Amniotic stem cell (primary cell): ENCODE data around the gene CREG1.
A peak's percentile ranks its signal among the peaks of the same experiment; 100 is the strongest.
"Not testable (repeated sequence)": the region's sequence is repeated elsewhere in the genome, so short reads cannot be mapped to it uniquely, and the experiment has no call there.

Experiments
- DNase-seq: peaks from one replicate; lab custom pipeline; 2025; lab: John Stamatoyannopoulos, UW

Gene CREG1

GRCh38 chr1:167564612-167565270 lies 11.2 kb upstream of the CREG1 start:
- no peak for DNase-seq

GRCh38 chr1:167563579-167564246 lies 10.2 kb upstream of the CREG1 start:
- DNase-seq: no peak

- no peak for DNase-seq
These were observed 9.1 kb upstream of the CREG1 start for GRCh38 chr1:167562702-167563101.

- no peak for DNase-seq
These were observed 8.2 kb upstream of the CREG1 start for GRCh38 chr1:167561753-167562152.

- DNase-seq: peak; percentile 37
These were observed 2.6 kb upstream of the CREG1 start for GRCh38 chr1:167555971-167556714.

- DNase-seq: not testable (repeated sequence)
These were observed 1.5 kb upstream of the CREG1 start for GRCh38 chr1:167555072-167555471.

GRCh38 chr1:167554028-167554779 lies 642 bp upstream of the CREG1 start:
- DNase-seq: no peak

- no peak for DNase-seq
These were observed 2.2 kb downstream of the CREG1 start for GRCh38 chr1:167551362-167551761.

- no peak for DNase-seq
These were observed 5.3 kb downstream of the CREG1 start for GRCh38 chr1:167548059-167548932.

- DNase-seq: no peak
These were observed 6.6 kb downstream of the CREG1 start for GRCh38 chr1:167546935-167547334.

- no peak for DNase-seq
These were observed 8.2 kb downstream of the CREG1 start for GRCh38 chr1:167545349-167545748.

- no peak for DNase-seq
These were observed 9.0 kb downstream of the CREG1 start for GRCh38 chr1:167544447-167545093.

GRCh38 chr1:167543199-167543990 lies 10.2 kb downstream of the CREG1 start:
- DNase-seq: no peak

GRCh38 chr1:167542109-167543032 lies 11.2 kb downstream of the CREG1 start:
- no peak for DNase-seq

- no peak for DNase-seq
These were observed 12.0 kb downstream of the CREG1 start for GRCh38 chr1:167541610-167542009.

GRCh38 chr1:167541003-167541402 lies 12.6 kb downstream of the CREG1 start:
- DNase-seq: no peak

GRCh38 chr1:167538657-167539056 lies 14.9 kb downstream of the CREG1 start:
- no peak for DNase-seq

GRCh38 chr1:167533851-167534300 lies 19.7 kb downstream of the CREG1 start:
- no peak for DNase-seq
